NT2/D1 (cell line): Measurements from ENCODE around the gene DSCAM.

ENCODE experiments used
- DNase-seq: peaks from one replicate; pipeline ENCODE4 v3.0.0-alpha.2; 2011; ENCODE audit warnings: low read depth, low spot score
- H3K27me3 ChIP-seq: 2 replicates; pipeline ENCODE4 v1.6.0; 2011; ENCODE audit warnings: mild to moderate bottlenecking; ENCODE audit not compliant: insufficient read length, insufficient read depth
- H3K36me3 ChIP-seq: 2 replicates; pipeline ENCODE4 v1.6.1; 2011; ENCODE audit warnings: mild to moderate bottlenecking, low read length, mixed read lengths; ENCODE audit not compliant: insufficient read depth, insufficient read length
- H3K4me1 ChIP-seq: 2 replicates; pipeline ENCODE4 v1.5.1; 2011; ENCODE audit not compliant: insufficient read depth, insufficient read length
- H3K4me3 ChIP-seq: 2 replicates; pipeline ENCODE4 v1.5.1; 2011; ENCODE audit warnings: low read depth; ENCODE audit not compliant: insufficient read length
- H3K9ac ChIP-seq: 2 replicates; pipeline ENCODE4 v1.6.0; 2011; ENCODE audit warnings: low read depth; ENCODE audit not compliant: insufficient read length
- H3K9me3 ChIP-seq: 2 replicates; pipeline ENCODE4 v1.5.1; 2011; ENCODE audit warnings: mild to moderate bottlenecking, low read length; ENCODE audit not compliant: insufficient read depth
- SUZ12 ChIP-seq: IDR thresholded peaks from 2 replicates; pipeline ENCODE4 v1.6.1; 2011; ENCODE audit not compliant: insufficient read length, insufficient read depth; ENCODE audit errors: extremely low read depth
- YY1 ChIP-seq: IDR thresholded peaks from 2 replicates; pipeline ENCODE4 v1.6.1; 2011; ENCODE audit not compliant: insufficient read length, insufficient read depth
- ZNF274 ChIP-seq: IDR thresholded peaks from 2 replicates; pipeline ENCODE4 v1.6.1; 2011; ENCODE audit warnings: mild to moderate bottlenecking, low read depth, low read length

DSCAM gene

DNA sequence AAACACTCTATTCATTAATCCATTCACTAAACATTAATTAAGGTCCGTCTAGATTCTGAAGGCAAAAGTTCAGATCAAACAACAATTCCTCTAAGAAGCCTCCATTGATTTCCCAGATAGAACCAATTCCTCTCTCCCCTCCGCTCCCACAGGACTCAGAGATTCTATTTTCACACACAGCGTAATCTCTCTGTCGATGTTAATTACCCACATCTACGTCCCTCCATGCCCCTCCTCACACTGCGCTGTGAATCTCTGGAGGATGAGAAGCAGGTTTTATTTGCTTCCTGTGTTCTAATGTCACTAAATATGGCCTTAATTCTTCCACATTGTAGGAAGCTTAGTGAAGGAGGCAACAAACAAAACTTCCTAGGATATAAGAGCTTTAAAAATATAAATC, 306.7 kb downstream of the DSCAM start:
- no peak overlapping the region for H3K4me3 ChIP-seq

DNA sequence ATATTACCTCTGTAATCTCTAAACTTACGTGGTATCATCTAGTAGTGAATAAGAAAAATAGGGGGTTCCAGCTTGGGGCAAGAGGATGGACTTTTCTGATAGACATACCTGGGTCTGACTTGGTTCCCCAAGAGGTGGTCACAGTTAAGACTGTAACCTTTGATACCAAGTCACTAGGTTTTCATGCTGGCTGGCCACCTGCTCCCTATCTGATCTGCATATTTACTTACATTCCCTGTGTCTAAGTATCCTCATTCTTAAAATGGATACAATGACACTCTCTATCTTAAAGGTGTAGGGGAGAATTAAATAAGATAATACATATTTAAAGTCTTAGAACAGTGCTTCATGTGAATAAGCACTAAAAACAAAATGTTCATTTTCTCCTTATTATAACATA, 312.1 kb downstream of the DSCAM start:
- H3K36me3 ChIP-seq: no peaks in the 10 kb centered on the region
- no peaks in the 10 kb centered on the region for H3K27me3 ChIP-seq
- TF ChIP-seq ZNF274: no peak
- TF ChIP-seq SUZ12: no peak
- no peak for TF ChIP-seq YY1
- no peaks in the 10 kb centered on the region for H3K9me3 ChIP-seq
- H3K9ac ChIP-seq: no peak overlapping the region
- H3K4me3 ChIP-seq: no peak overlapping the region
- H3K4me1 ChIP-seq: no peaks in the 10 kb centered on the region
- no peak for DNase-seq

More for the DNA sequence above, 306.7 kb downstream of the DSCAM start:
- Histone ChIP-seq H3K9ac (no peak overlapping the region), H3K4me1 (no peaks in the 10 kb centered on the region), H3K36me3 (no peaks in the 10 kb centered on the region), H3K27me3 (no peaks in the 10 kb centered on the region), H3K9me3 (peaks cover 13% of the 10 kb centered on the region; the same call in 1 of the 2 replicates)
- no peak for TF ChIP-seq SUZ12
- TF ChIP-seq ZNF274: no peak
- no peak for DNase-seq

DNA sequence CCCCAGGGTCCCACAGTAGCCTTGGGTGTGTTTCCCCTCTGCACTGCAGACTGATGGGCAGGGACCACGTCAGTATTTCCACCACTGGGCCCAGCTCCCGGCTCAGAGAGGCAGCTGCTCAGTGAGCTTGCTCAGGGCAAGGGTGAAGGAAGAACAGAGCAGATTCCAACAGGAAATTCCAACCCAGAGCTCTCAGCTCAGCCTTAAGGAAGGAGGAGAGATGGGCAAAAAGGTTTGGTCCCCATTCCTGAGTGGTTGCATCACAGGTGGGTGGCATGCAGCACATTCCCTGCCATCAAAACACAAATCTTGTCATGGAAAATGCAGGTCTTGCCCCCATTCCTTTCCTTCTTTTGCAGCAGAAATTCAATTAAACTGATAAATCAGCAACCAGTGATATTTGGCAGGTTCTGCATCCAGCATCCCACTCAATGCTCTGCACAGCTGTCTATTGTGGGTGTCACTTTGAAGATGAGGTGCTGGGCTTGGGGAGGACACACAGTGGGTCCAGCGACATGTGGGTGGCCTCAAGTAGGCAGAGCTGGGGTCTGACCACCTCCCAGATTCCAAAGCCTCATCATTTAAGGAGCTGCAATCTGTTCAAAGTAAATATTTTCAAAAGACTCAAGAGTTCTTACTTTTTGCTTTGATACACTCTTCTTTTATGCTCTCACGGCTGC, 315.4 kb downstream of the DSCAM start:
- peak; percentile 22 for DNase-seq
- no peak for TF ChIP-seq YY1
- TF ChIP-seq SUZ12: no peak
- TF ChIP-seq ZNF274: no peak
- no peaks in the 10 kb centered on the region for H3K36me3 ChIP-seq
- no peaks in the 10 kb centered on the region for H3K27me3 ChIP-seq
- no peaks in the 10 kb centered on the region for H3K4me1 ChIP-seq
- peaks cover 17% of the 10 kb centered on the region for H3K9me3 ChIP-seq
- H3K9ac ChIP-seq: no peak overlapping the region
- no peak overlapping the region for H3K4me3 ChIP-seq

DNA sequence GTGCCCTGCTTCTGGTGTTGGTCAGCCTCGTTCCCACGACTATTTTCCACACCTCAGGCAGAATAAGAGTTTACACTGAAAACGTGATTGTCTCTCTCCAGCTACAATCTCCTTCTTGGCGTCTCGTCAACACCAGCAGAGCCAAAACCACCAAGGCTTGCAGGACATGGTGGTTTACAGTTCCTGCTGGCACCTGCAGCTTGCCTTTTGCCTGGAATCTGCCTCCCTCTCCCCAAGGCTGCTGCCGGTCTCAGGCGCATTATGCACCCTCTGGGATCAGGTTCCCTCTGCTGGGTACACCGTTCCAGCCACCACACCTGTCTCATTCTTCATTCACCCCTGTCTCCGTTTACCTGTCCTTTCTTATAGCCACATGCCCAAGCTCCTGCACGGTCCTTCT, 315.9 kb downstream of the DSCAM start:
- Histone ChIP-seq H3K4me1 (no peaks in the 10 kb centered on the region), H3K36me3 (no peaks in the 10 kb centered on the region), H3K4me3 (no peak overlapping the region), H3K9me3 (peaks cover 17% of the 10 kb centered on the region), H3K27me3 (no peaks in the 10 kb centered on the region), H3K9ac (no peak overlapping the region)
- TF ChIP-seq SUZ12 (no peak), ZNF274 (no peak), YY1 (no peak)
- no peak for DNase-seq

DNA sequence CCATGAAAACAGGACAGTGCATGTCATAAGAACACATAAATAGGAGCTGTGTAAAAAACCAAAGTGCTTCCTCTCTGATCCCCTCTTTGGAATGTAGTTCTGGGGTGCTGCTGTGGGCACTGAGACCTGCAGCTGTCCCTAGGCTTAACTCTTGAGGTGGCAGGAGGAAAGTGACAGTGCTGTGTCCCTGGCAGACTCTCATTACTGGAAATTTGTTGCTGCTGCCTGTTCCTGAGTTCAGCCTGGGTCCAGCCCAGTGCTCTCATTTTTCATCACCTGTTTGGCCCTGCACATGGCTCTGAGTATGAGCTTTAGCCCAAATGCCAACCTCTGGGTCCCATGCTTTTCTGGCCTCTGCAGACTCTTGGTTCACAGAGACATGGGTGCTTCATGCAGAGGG, 329.3 kb downstream of the DSCAM start:
- Histone ChIP-seq H3K4me3 (no peak overlapping the region), H3K9ac (no peak overlapping the region), H3K9me3 (no peaks in the 10 kb centered on the region; the same call in 1 of the 2 replicates), H3K4me1 (no peaks in the 10 kb centered on the region), H3K27me3 (no peaks in the 10 kb centered on the region), H3K36me3 (no peaks in the 10 kb centered on the region)
- no peak for DNase-seq
- TF ChIP-seq SUZ12 (no peak), ZNF274 (no peak), YY1 (no peak)

DNA sequence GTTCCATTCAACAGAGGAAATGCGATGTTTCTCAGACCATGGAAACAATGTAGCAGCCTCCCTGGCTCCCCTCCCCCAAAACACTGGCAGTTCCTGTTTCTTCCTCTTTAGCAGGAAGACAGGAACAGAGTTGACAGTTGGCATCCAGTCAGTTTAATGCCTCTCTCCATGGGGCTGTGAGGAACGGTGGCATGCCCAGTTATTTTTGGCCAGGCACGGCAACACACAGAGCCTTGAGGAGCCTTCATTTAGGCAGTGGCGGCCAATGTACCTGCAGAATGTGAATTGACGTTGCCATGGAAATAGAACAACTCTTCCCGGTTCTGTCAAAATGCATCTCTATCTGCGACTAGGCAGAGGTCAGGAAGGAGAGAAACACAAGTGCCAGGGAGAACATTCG, 330.6 kb downstream of the DSCAM start:
- TF ChIP-seq SUZ12 (no peak), YY1 (no peak), ZNF274 (no peak)
- Histone ChIP-seq H3K9ac (no peak overlapping the region), H3K27me3 (no peaks in the 10 kb centered on the region), H3K9me3 (peaks cover 5% of the 10 kb centered on the region; the same call in 1 of the 2 replicates), H3K4me3 (no peak overlapping the region), H3K36me3 (no peaks in the 10 kb centered on the region), H3K4me1 (no peaks in the 10 kb centered on the region)
- DNase-seq: peak; percentile 27

DNA sequence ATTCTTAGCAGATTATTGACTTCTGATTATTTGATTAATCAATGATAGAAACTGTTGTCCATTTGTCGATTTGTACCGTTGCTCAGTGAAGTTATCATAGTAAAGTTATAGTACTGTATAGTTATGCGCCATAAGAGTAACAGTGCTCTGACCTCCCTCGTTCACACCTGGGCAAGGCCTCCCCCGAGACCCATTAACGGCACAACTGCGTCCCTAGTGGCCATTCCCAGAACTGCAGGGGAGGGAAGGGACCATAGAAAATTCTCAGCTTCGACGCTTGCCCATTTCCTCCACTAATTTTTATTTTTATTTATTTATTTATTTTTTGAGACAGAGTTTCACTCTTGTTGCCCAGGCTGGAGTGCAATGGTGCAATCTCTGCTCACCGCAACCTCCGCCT, 334.4 kb downstream of the DSCAM start:
- DNase-seq: peak; percentile 44
- H3K9me3 ChIP-seq: peaks cover 5% of the 10 kb centered on the region; the same call in 1 of the 2 replicates
- H3K9ac ChIP-seq: no peak overlapping the region
- no peaks in the 10 kb centered on the region for H3K4me1 ChIP-seq
- TF ChIP-seq ZNF274 (no peak), SUZ12 (no peak), YY1 (no peak)
- no peaks in the 10 kb centered on the region for H3K36me3 ChIP-seq
- no peaks in the 10 kb centered on the region for H3K27me3 ChIP-seq
- H3K4me3 ChIP-seq: no peak overlapping the region
